HG03025 (cell line): ENCODE results near the gene NFATC1.
"Not testable (repeated sequence)": the region's sequence is repeated elsewhere in the genome, so short reads cannot be mapped to it uniquely, and the experiment has no call there.

Experiments used
- ATAC-seq: cut with Tn5 transposase; IDR thresholded peaks from one replicate; pipeline ENCODE4 v1.9.1; 2021; ENCODE audit warnings: mild to moderate bottlenecking, moderate library complexity; ENCODE audit not compliant: unreplicated experiment, low FRiP score

Gene NFATC1

DNA sequence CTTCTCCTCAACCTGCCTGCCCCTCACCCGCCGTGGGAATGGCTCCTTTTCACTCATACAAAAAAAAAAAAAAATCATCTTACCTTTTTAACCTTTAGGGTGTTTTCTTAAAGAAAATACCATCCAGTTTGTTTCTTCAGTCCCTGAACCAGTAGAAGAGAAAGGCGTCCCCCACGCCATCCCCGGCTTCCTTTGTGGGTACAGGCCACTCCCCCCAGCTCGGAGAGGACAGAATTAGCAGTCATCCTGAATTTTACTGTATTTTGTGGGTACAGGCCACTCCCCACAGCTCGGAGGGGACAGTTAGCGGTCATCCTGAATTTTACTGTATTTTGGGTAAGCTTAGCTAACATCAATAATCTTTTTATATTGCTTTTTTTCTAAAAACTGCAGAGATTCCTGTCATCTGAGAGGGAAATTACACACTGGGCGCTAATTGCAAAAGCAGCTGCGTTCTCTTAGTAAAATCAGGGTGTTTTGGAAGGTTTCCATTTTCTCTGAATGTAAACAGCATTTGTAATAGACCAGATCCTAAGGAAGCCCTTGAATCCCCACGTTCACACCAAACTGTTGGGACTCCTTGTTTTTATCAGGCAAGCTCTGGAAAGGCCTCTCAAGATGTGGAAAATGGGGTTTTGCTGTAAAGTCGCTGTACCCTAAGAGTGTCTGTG, 72.5 kb downstream of the NFATC1 start:
- ATAC-seq = no peak

DNA sequence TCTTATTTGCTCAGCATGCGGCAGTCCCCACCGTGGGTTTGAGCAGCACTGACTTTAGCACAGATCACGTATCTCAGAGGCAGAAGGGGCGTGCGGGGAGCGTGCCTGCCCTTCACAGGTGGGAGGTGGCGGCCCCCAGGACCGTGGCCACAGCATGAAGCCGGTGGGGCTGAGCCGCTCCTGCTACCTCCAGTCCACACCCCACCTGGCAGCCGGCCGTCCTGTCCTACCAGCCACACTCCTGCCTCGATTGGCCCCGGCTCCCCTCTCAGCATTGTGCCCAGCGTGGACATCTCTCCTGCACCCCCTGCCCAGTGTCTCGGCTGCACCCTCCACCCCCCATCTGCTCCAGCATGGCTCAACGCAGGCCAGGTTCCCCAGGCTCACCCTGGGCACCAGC, 73.6 kb downstream of the NFATC1 start:
- no peak for ATAC-seq

DNA sequence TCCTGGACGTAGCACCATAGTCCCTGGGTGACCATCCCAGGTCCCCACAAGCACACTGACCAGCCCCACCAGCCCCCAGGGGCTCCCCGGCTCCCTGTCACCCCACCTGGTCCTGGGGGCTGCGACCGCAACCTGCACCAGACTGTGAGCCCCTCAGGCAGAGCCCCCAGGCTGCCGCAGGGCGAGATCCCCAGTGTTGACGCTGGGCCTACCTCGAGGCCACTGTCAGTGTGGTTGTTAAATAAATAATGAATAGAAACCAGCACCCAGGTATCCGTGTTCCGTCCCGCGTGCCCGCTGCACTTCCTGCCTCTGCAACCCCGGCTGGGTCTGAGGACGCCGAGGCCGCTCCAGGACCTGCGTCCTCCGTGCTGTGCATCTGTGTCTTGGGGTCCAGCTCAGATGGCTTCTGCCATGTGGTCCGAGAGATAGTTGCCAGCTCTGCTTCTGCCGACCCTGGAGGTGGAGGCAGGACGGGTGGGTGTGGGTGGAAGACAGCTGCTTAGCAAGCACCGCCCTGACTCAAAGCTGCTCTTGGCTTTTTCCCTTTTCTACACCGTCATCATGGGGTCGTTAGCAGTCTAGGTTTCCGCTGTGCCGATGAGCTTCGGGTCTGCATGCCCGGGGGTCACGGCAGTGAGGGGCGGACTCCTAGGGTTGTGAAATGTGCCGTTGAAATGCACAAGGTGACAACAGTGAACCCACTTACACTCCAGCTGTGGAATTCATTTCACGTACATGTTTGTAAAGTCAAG, 74.2 kb downstream of the NFATC1 start:
- ATAC-seq = no peak

- ATAC-seq = no peak
Measured at GRCh38 chr18:79470547-79470946, 74.8 kb downstream of the NFATC1 start.

- ATAC-seq = no peak
Measured at GRCh38 chr18:79471046-79471445, 75.3 kb downstream of the NFATC1 start.

- ATAC-seq = no peak
Measured at GRCh38 chr18:79471597-79471996, 75.9 kb downstream of the NFATC1 start.

GRCh38 chr18:79472176-79472575, 76.4 kb downstream of the NFATC1 start:
- no peak for ATAC-seq

- no peak for ATAC-seq
Measured at GRCh38 chr18:79472946-79473345, 77.2 kb downstream of the NFATC1 start.

DNA sequence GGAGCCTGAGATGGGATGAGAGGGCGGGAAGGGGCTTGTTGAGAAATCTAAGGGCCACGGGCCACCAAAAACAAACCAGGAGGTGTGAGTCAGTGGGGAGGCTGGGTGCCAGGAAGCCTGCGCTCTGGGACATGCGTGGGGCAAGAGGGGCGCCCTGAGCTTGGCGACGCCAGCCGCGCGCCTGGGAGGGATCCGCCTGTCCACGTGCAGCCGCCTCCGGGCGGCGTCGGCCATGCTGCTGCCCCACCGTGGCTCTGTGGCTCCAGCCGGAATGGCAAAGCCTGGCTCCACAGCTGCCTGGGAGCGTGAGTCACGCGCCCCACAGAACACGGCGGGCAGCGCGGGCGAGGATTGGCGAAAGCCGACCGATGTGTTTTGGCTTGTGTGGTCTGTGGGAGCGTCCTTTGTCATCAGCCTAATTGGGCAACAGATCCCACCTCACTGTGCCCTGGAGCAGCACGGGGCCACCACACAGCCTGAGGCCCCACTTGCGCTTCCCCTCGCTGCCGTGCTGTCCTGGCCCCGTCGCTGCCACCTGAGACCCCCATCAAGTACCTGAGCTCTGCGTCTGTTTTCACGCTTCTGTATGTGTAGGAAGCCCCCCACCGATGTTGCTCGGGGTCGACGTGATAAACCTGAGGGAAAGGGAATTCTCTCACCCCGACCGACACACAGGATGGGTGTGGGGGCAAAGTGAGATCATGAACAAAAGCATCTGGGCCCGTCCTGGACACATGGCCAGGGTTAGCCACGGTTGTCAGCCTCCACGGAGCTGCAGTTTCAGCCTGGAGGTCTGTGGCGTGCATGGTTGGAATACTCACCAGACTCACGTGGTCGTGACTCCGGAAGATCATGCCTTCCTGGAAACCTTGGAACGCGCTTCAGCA, 80.5 kb downstream of the NFATC1 start:
- ATAC-seq = no peak

- no peak for ATAC-seq
Measured at GRCh38 chr18:79476918-79477571, 81.3 kb downstream of the NFATC1 start.

DNA sequence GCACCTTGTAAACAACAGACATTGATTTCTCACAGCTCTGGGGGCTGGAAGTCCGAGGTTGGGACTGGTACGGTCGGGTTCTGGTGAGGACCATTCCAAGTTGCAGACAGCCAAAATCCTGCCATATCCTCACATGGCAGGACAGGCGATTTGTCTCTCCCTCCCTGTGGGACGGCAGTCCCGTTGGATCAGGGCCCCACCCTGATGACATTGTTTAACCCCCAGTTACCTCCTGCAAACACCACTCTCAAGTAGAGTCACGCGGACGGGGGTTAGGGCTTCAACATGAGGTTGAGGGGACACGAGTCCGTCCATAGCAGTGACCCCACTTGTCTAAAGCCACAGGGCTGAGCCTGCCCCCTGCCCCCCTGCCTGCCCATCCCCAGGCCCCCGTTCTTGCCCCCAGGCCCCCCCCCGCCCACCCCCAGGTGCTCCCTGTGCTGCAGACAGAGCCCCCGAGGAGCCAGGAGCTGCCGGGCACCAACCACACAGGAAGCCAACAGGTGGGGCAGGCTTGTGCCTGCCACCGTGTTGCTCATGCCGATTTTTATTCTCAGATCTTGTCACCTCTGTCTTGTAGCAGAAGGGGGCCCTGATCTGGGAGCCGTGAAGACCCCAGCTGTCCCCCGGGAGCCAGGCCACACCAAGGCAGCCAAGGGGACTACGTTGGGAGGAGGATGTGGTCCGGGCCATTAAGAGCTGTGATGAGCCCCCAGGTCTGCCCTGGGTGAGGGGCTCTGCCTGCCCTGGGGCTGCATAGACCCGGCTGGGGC, 82.2 kb downstream of the NFATC1 start:
- no peak for ATAC-seq

DNA sequence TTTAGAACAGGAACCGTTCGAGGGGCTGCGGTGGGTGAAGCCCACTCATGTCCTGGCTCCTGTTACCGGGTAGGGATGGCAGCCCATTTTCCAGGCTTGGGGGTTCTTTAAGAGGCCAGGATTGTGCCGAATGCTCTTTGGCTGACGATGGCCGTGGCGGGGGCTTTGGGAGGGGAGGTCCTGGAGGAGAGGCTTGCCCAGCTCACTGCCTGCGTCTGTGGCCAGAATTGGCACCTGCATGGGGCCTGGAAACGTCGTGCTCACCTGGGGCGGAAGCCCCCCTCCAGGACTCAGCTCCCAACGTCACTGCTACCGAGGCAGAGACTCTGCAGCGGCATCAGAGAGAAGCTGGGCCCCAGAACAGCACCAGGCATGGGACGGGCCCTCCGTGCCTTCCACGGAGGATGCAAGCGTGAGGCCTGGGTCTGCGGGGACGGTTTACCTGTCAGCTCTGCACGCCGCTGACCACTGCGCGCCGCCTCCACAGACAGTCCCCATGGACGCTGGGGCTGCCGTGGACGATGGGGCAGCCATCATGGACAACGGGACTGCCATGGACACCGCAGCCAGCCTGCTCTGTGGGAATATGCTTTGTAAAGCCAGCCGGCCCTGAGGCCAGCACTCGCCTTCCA, 82.9 kb downstream of the NFATC1 start:
- ATAC-seq = no peak

- no peak for ATAC-seq
Measured at GRCh38 chr18:79479116-79479760, 83.5 kb downstream of the NFATC1 start.

DNA sequence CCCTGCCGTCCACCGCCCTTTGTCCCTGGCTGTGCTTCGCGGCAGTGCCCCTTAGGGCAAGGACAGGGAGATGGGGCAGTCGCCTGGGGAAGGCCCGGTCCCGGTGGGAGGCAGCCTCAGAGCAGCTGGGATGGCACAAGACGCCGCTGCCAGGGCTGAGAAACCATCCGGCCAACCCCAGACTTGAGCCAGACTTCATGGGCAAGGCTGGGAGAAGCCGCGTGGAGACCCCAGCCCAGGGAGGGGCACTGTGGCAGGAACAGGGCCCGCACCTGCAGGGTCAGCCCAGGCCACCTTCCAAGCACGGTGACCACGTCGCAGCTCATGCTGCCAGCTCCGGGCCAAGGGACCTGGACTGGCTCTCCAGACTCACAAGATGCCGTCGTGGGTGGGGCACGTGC, 84.0 kb downstream of the NFATC1 start:
- no peak for ATAC-seq

GRCh38 chr18:79480171-79481045, 84.7 kb downstream of the NFATC1 start:
- no peak for ATAC-seq

DNA sequence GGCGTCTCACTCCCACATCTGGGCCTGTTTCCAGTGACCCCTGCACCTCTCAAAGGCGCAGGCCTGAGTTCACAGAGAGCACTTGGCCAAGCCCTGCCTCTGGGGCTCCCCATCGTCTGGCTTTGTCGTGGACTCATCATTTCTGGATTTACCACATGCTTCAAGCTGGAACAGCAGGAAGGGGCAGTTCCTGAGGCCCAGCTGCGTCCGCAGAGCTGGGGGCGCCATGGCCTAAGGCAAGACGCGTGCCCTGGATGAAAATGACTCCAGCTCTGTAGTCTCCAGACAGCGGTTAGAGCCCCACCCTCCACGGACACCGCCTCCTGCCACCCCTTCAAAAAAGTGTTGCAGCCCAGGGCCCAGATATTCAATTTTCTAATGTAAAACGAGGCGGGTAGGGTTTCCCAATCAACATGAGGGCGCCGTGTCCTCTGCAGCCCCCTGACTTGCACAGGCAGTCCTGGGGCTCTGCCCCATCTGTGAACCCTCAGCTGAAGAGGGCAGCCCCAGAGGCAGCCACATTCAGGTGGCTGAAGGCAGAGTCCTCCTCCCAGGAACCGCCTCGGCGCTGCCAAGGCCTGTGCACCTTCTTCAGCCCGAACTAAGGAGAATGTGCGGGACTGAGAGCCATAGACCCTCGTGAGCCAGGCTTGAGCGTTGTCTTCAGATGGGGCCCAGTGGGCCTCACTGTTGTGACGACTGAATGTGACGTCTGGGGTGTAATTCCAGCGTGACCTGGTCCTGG, 85.5 kb downstream of the NFATC1 start:
- ATAC-seq = no peak

DNA sequence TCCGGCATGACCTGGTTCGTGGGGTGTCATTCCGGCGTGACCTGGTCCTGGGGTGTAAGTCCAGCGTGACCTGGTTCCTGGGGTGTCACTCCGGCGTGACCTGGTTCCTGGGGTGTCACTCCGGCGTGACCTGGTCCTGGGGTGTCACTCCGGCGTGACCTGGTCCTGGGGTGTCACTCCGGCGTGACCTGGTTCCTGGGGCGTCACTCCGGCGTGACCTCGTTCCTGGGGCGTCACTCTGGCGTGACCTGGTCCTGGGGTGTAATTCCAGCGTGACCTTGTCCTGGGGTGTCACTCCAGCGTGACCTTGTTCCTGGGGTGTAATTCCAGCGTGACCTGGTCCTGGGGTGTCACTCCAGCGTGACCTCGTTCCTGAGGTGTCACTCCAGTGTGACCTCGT, 87.7 kb downstream of the NFATC1 start:
- not testable (repeated sequence) for ATAC-seq
